BJ (cell line): ENCODE measurements around the gene NFE2L3. TPM values are rescaled to one million over a fixed set of nuclear protein-coding genes. Genes with fewer than 3 reads are reported as not detected.

ENCODE experiments used
- CTCF ChIA-PET: fragments of 350-600 bp; formaldehyde crosslinking; extraction: SDS; loops from one replicate; lab custom pipeline; 2021; ENCODE audit warnings: antibody characterized with exemption, inconsistent platforms; lab: Yijun Ruan, JAX
- POLR2A ChIA-PET: fragments of 300-600 bp; sonication (Branson Sonifier 250); formaldehyde crosslinking; extraction: SDS; loops from one replicate; lab custom pipeline; 2021; ENCODE audit warnings: antibody characterized with exemption; lab: Charles Lee
- DNase-seq: peaks from one replicate; pipeline ENCODE4 v3.0.0-alpha.2; 2011; ENCODE audit warnings: low read depth
- H3K27me3 ChIP-seq: 2 replicates; pipeline ENCODE4 v1.6.0; 2011; ENCODE audit warnings: low read length; ENCODE audit not compliant: control insufficient read depth, insufficient read depth
- H3K36me3 ChIP-seq: 2 replicates; pipeline ENCODE4 v1.5.1; 2011; ENCODE audit warnings: low read length; ENCODE audit not compliant: control insufficient read depth, insufficient read depth
- H3K4me3 ChIP-seq: 2 replicates; pipeline ENCODE4 v1.5.1; 2011; ENCODE audit warnings: low read depth, mild to moderate bottlenecking, control low read depth, low read length
- CTCF ChIP-seq: IDR thresholded peaks from 2 replicates; pipeline ENCODE4 v1.5.1; 2011; ENCODE audit warnings: low read depth, mild to moderate bottlenecking, control low read depth, inconsistent platforms, low read length, moderate library complexity; ENCODE audit not compliant: insufficient read depth
- polyA plus RNA-seq: library from polyadenylated mRNA; depleted of rRNA; stranded (reverse); fragments of >200 nt; gene quantifications from 2 replicates; pipeline ENCODE4 v1.2.3, GENCODE V29; 2011

NFE2L3 gene
- polyA plus RNA-seq, 1 experiment, result 2.6 TPM

GRCh38 chr7:26178272-26178960 is 26.4 kb downstream of the NFE2L3 start:
- CTCF ChIA-PET, result no interaction called here
- POLR2A ChIA-PET, result no interaction called here
- H3K36me3 ChIP-seq, result no peaks in the 10 kb centered on the region
- DNase-seq, result no peak
- H3K4me3 ChIP-seq, result no peak overlapping the region
- no peak for TF ChIP-seq CTCF
- H3K27me3 ChIP-seq, result no peaks in the 10 kb centered on the region

DNA sequence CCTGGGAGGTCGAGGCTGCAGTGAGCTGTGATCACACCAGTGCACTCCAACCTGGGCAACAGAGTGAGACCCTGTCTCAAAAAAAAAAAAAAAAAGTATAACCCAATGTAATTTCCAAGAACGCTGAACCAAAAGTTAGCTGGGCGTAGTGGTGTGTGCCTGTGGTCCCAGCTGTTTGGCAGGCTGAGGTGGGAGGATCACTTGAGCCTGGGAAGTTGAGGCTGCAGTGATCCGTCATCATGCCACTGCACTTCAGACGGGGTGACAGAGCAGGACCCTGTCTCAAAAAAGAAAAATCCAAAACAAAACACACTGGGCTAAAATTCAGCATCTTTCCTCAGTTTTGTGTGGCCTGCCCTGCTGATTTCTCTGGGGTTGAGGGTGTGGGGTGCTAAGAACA is 27.4 kb downstream of the NFE2L3 start:
- no peak for TF ChIP-seq CTCF
- Histone ChIP-seq H3K4me3 (no peak overlapping the region), H3K36me3 (no peaks in the 10 kb centered on the region), H3K27me3 (no peaks in the 10 kb centered on the region)
- no peak for DNase-seq
- POLR2A ChIA-PET, result no interaction called here
- CTCF ChIA-PET, result interaction anchor here (0.6 to 1.0 kb wide), 2 partner anchors 18 to 327 kb away, joined by 3 read pairs; no protein-coding TSS in a partner anchor

- no peak for TF ChIP-seq CTCF
- Histone ChIP-seq H3K4me3 (no peak overlapping the region), H3K27me3 (no peaks in the 10 kb centered on the region), H3K36me3 (no peaks in the 10 kb centered on the region)
- POLR2A ChIA-PET, result interaction anchor here (0.7 kb wide), 2 partner anchors 22 to 33 kb away, joined by 3 to 7 read pairs; no protein-coding TSS in a partner anchor
- no peak for DNase-seq
- CTCF ChIA-PET, result interaction anchor here (0.6 to 1.0 kb wide), 3 partner anchors 19 to 327 kb away, joined by 3 read pairs; no protein-coding TSS in a partner anchor
Observed at GRCh38 chr7:26179826-26180497, 28.0 kb downstream of the NFE2L3 start.

DNA sequence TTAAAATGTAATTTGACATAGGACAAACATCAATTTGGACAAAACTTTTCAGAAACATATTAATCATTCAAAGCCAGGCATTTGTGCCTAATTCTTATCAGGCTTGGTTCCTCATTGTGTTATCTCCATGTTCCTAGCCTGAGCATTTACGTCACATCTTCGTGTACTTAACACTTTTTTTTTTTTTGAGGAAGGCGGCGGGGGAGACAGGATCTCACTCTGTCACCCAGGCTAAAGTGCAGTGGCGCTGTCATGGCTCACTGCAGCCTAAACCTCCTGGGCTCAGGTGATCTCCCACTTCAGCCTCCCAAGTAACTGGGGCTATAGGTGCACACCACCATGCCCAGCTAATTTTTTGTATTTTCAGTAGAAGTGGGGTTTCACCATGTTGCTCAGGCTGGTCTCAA is 28.8 kb downstream of the NFE2L3 start:
- POLR2A ChIA-PET, result interaction anchor here (0.7 kb wide), 2 partner anchors 23 to 34 kb away, joined by 3 to 7 read pairs; no protein-coding TSS in a partner anchor
- no peak for TF ChIP-seq CTCF
- no peaks in the 10 kb centered on the region for H3K36me3 ChIP-seq
- no peak for DNase-seq
- CTCF ChIA-PET, result interaction anchor here (0.8 to 1.0 kb wide), 2 partner anchors 19 to 22 kb away, joined by 3 read pairs; no protein-coding TSS in a partner anchor
- H3K4me3 ChIP-seq, result no peak overlapping the region
- H3K27me3 ChIP-seq, result no peaks in the 10 kb centered on the region

GRCh38 chr7:26181474-26182227 is 29.7 kb downstream of the NFE2L3 start:
- Histone ChIP-seq H3K27me3 (no peaks in the 10 kb centered on the region), H3K36me3 (no peaks in the 10 kb centered on the region), H3K4me3 (no peak overlapping the region)
- DNase-seq, result no peak
- no peak for TF ChIP-seq CTCF
- ChIA-PET POLR2A (interaction anchor here (0.6 kb wide), 1 partner anchor 187 kb away, joined by 3 read pairs; no protein-coding TSS in a partner anchor), CTCF (interaction anchor here (1.9 kb wide), 1 partner anchor 12 kb away, joined by 5 read pairs; no protein-coding TSS in a partner anchor)
